GM21576 (cell line): ENCODE results near the gene LCLAT1.

ENCODE experiments used
- ATAC-seq: cut with Tn5 transposase; IDR thresholded peaks from one replicate; pipeline ENCODE4 v1.9.1; 2021; ENCODE audit warnings: mild to moderate bottlenecking, moderate library complexity; ENCODE audit not compliant: unreplicated experiment

Gene LCLAT1

GRCh38 chr2:30447149-30448045, at the start of gene LCLAT1:
LCLAT1 (plus strand) TSS chr2:30447246; CDS start chr2:30525591, 78,345 bp downstream.
- peak; percentile 95 for ATAC-seq

GRCh38 chr2:30398084-30398873, 48.8 kb upstream of the LCLAT1 start:
- ATAC-seq: no peak

- ATAC-seq: no peak
Measured at GRCh38 chr2:30400151-30400954, 46.7 kb upstream of the LCLAT1 start.

- no peak for ATAC-seq
Measured at GRCh38 chr2:30402441-30403182, 44.4 kb upstream of the LCLAT1 start.

- ATAC-seq: no peak
Measured at GRCh38 chr2:30403592-30404312, 43.3 kb upstream of the LCLAT1 start.

- ATAC-seq: no peak
Measured at GRCh38 chr2:30404319-30405259, 42.5 kb upstream of the LCLAT1 start.

GRCh38 chr2:30405260-30405605, 41.8 kb upstream of the LCLAT1 start:
- no peak for ATAC-seq

- ATAC-seq: no peak
Measured at GRCh38 chr2:30406853-30407252, 40.2 kb upstream of the LCLAT1 start.

- no peak for ATAC-seq
Measured at GRCh38 chr2:30408961-30409387, 38.1 kb upstream of the LCLAT1 start.

GRCh38 chr2:30410217-30410616, 36.8 kb upstream of the LCLAT1 start:
- no peak for ATAC-seq

GRCh38 chr2:30412047-30412683, 34.9 kb upstream of the LCLAT1 start:
- ATAC-seq: no peak

GRCh38 chr2:30412684-30413570, 34.1 kb upstream of the LCLAT1 start:
- no peak for ATAC-seq

GRCh38 chr2:30414961-30415360, 32.1 kb upstream of the LCLAT1 start:
- no peak for ATAC-seq

GRCh38 chr2:30417253-30417652, 29.8 kb upstream of the LCLAT1 start:
- ATAC-seq: no peak

- no peak for ATAC-seq
Measured at GRCh38 chr2:30421026-30421603, 25.9 kb upstream of the LCLAT1 start.

GRCh38 chr2:30421604-30422443, 25.2 kb upstream of the LCLAT1 start:
- ATAC-seq: peak; percentile 66
